Hematopoietic multipotent progenitor cell treated with erythropoietin and hydrocortisone succinate and interleukin-3 and kit ligand, for 17 days (in vitro differentiated cells): ENCODE results near the gene MRPL49.
"Not testable (repeated sequence)": the region's sequence is repeated elsewhere in the genome, so short reads cannot be mapped to it uniquely, and the experiment has no call there.

ENCODE experiments used
- DNase-seq: peaks from one replicate; pipeline ENCODE4 v3.0.0-alpha.2; 2015; ENCODE audit warnings: low spot score

MRPL49 gene

GRCh38 chr11:65132988-65133700, 11.0 kb downstream of the MRPL49 start:
- peak; percentile 77 for DNase-seq

- DNase-seq, result peak; percentile 32
Observed at GRCh38 chr11:65133724-65134123, 11.6 kb downstream of the MRPL49 start.

- peak; percentile 93 for DNase-seq
Observed at GRCh38 chr11:65134240-65134951, 12.3 kb downstream of the MRPL49 start, which contains the start of gene SYVN1. TSS of gene SYVN1 (minus strand) at chr11:65134519. CDS start at chr11:65133601, 918 bp downstream.

- peak; percentile 95 for DNase-seq
Observed at GRCh38 chr11:65134952-65135632, 13.0 kb downstream of the MRPL49 start.

- DNase-seq, result no peak
Observed at GRCh38 chr11:65135633-65136145, 13.6 kb downstream of the MRPL49 start.

- DNase-seq, result no peak
Observed at GRCh38 chr11:65136515-65137096, 14.5 kb downstream of the MRPL49 start.

- DNase-seq, result no peak
Observed at GRCh38 chr11:65141896-65142494, 19.9 kb downstream of the MRPL49 start.

- no peak for DNase-seq
Observed at GRCh38 chr11:65147352-65148075, 25.4 kb downstream of the MRPL49 start.

- no peak for DNase-seq
Observed at GRCh38 chr11:65148657-65149056, 26.5 kb downstream of the MRPL49 start.

- DNase-seq, result not testable (repeated sequence)
Observed at GRCh38 chr11:65150131-65150508, 28.0 kb downstream of the MRPL49 start.

GRCh38 chr11:65150509-65151299, 28.6 kb downstream of the MRPL49 start:
- DNase-seq, result peak; percentile 95

GRCh38 chr11:65151331-65151899, 29.3 kb downstream of the MRPL49 start:
- DNase-seq, result no peak

GRCh38 chr11:65152122-65152521, 30.0 kb downstream of the MRPL49 start:
- no peak for DNase-seq

- no peak for DNase-seq
Observed at GRCh38 chr11:65156256-65156655, 34.1 kb downstream of the MRPL49 start.

- no peak for DNase-seq
Observed at GRCh38 chr11:65156926-65157325, 34.8 kb downstream of the MRPL49 start.

GRCh38 chr11:65157336-65157735, 35.2 kb downstream of the MRPL49 start:
- DNase-seq, result no peak

- DNase-seq, result no peak
Observed at GRCh38 chr11:65159012-65159411, 36.9 kb downstream of the MRPL49 start.

- DNase-seq, result no peak
Observed at GRCh38 chr11:65160643-65161042, 38.5 kb downstream of the MRPL49 start.

- DNase-seq, result no peak
Observed at GRCh38 chr11:65163684-65164083, 41.6 kb downstream of the MRPL49 start.
